ENCODE data around the gene ARHGAP22. TPM values are rescaled to one million over a fixed set of nuclear protein-coding genes. Genes with fewer than 3 reads are reported as not detected.
A peak's percentile ranks its signal among the peaks of the same experiment; 100 is the strongest.

The ARHGAP22 gene
- total RNA-seq, 1 donor from 2014 or later, result 24.5 TPM

DNA sequence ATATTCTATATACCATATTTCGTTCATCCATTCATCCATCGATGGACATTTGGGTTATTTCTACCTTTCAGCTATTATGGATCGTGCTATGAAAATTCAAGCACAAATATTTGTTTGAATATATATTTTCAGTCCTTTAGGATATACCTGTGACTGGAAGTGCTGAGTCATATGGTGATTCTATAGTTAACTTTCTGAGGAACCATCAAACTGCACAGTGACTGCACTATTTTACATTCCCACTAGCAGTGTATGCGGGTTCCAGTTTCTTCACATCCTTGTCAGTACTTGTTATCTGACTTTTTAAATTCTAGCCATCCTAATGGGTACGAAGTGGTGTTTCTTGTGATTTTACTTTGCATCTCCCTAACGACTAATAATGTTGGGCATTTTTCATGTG, 194.4 kb downstream of the ARHGAP22 start:
- TF ChIP-seq, protein P1, sequence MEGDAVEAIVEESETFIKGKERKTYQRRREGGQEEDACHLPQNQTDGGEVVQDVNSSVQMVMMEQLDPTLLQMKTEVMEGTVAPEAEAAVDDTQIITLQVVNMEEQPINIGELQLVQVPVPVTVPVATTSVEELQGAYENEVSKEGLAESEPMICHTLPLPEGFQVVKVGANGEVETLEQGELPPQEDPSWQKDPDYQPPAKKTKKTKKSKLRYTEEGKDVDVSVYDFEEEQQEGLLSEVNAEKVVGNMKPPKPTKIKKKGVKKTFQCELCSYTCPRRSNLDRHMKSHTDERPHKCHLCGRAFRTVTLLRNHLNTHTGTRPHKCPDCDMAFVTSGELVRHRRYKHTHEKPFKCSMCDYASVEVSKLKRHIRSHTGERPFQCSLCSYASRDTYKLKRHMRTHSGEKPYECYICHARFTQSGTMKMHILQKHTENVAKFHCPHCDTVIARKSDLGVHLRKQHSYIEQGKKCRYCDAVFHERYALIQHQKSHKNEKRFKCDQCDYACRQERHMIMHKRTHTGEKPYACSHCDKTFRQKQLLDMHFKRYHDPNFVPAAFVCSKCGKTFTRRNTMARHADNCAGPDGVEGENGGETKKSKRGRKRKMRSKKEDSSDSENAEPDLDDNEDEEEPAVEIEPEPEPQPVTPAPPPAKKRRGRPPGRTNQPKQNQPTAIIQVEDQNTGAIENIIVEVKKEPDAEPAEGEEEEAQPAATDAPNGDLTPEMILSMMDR (conservative IDR thresholded peaks at IDR 0.05; ENCODE audit: low read depth, low read length), result no peak
- no peak overlapping the region for H3K4me3 ChIP-seq (ENCODE audit: low read depth, low read length)
- no peak for DNase-seq (ENCODE audit: low read depth)

DNA sequence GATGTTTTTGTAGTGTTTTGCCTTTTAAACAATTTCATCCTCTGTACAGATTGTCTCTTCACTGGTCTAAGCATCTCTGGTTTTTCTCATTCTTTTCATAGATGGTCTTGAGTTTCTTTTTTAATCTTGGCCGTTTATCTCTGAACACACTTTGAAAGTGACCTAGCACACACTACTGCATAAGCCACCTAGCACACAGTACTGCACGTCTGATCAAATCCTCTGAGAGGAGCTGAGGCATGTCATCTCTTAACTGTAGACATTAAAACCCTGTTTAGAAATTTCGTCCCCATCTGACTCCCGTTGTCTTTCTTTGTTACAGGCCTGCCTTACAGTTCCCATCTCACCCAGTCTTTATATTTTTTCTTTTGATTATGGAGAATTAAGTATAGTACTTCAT, 198.2 kb downstream of the ARHGAP22 start:
- no peak for DNase-seq (ENCODE audit: low read depth)
- TF ChIP-seq, protein P1 (conservative IDR thresholded peaks at IDR 0.05; ENCODE audit: low read depth, low read length), result no peak
- no peak overlapping the region for H3K4me3 ChIP-seq (ENCODE audit: low read depth, low read length)

DNA sequence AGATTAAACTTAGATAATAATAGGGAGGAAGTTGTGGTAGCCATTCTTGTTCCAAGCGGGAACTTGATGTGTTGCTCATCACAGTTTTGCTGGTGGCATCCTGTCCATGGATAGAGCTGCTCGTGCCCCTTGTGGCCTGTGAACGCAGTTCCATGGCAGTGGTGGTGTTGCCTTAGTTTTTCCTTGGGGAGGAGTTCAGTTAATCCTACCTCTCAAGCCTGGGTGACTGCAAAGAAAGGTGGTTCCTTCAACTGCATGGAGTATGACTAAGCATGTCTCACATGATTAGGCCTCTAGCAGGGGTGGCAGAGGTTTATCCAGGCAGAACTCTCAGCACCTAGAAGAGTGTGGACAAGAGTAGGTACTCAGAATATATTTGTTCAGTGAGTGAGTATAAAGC, 198.7 kb downstream of the ARHGAP22 start:
- no peak overlapping the region for H3K4me3 ChIP-seq (ENCODE audit: low read depth, low read length)
- peak; percentile 86 for DNase-seq (ENCODE audit: low read depth)
- TF ChIP-seq, protein P1 (conservative IDR thresholded peaks at IDR 0.05; ENCODE audit: low read depth, low read length), result peak; percentile 34

DNA sequence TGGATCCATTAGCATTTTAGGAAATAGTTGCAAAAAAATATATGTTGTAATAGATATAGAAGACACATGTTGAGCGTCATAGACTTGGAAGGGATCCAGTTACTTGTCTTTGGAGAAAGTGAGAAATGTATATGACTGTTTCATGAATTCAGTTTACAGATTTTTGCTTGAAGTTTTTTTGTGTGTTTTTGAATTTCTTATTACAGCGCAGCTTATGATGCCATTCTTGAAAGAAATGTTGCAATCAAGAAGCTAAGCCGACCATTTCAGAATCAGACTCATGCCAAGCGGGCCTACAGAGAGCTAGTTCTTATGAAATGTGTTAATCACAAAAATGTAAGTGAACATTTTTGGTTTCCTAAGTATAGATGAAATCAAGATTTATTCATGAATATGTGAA, 200.2 kb downstream of the ARHGAP22 start:
- TF ChIP-seq, protein P1 (conservative IDR thresholded peaks at IDR 0.05; ENCODE audit: low read depth, low read length), result no peak
- no peak for DNase-seq (ENCODE audit: low read depth)
- no peak overlapping the region for H3K4me3 ChIP-seq (ENCODE audit: low read depth, low read length)

DNA sequence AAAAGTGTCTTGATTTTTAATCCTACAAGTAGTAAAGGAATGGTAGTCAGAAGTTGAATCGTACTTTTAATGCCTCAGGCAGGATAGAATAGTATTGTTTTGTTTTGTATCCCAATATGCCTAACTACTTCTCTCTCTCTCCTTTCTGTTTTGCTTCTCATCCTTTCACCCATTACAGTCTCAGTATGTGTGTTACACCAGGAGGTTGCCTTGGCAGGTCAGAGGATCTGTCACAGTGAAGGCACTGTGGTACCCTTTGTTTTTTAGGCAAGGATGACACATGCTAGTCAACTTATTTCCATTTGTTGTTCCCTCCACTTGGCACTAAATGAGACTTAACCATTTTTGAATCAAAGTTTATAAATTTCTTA, 204.0 kb downstream of the ARHGAP22 start:
- H3K4me3 ChIP-seq (ENCODE audit: low read depth, low read length), result no peak overlapping the region
- DNase-seq (ENCODE audit: low read depth), result no peak
- TF ChIP-seq, protein P1 (conservative IDR thresholded peaks at IDR 0.05; ENCODE audit: low read depth, low read length), result no peak

DNA sequence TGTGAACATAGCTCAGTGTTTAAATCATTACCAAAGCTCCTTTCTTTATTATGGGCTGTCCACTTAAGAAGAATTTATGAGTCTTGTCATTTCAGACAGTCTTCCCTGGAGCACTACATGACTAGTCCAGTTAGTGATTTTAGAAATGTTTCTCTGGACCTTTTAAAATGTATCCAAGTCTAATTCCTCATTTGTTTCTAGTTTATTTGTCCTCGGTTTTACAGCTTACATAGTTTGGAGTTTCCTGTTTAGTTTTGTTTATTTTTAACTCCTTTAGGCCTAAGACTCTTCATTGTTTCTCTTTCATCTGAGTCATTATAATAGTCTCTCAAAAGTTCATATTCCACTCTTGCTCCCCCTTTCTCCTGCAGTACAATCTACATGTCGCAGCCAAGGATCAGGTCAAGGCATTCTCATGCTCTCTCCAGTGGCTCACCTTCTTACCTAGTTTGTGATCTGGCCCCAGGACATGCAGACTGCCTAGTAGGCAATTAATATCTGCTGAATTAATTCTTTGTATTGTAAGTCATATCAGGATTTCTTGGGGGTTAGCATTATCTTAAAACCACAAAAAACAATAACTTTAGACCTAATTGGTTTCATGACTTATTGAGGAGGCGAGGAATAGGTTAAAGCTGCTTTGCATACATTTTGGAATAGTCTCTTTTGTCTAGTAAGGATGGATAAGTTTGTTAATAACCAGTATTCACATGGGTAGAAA, 204.6 kb downstream of the ARHGAP22 start:
- no peak for DNase-seq (ENCODE audit: low read depth)
- no peak overlapping the region for H3K4me3 ChIP-seq (ENCODE audit: low read depth, low read length)
- TF ChIP-seq, protein P1 (conservative IDR thresholded peaks at IDR 0.05; ENCODE audit: low read depth, low read length), result no peak

DNA sequence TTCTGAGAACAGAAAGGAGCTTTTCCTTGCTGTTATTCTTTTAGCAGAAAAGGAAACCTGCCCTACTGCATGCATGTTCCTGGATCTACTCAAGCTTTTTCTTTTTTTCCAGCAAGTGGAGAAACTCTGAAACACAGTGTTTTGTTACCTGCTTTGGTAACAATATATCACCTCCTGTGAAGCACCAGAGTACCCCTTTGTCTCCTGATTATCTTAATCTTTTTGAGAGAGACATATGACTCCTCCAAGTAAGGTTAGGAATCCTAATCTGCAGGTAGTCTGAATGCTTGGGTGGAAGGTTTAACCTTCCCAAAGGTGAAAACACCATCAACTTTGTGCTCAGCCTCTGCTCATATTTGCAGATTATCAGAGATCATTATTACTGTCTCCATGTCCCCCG, 205.3 kb downstream of the ARHGAP22 start:
- no peak overlapping the region for H3K4me3 ChIP-seq (ENCODE audit: low read depth, low read length)
- TF ChIP-seq, protein P1 (conservative IDR thresholded peaks at IDR 0.05; ENCODE audit: low read depth, low read length), result no peak
- DNase-seq (ENCODE audit: low read depth), result no peak
